Stomach smooth muscle (tissue), 2 donors: ENCODE results near the gene PYGB.

ENCODE experiments used
- H3K27ac ChIP-seq: one replicate; pipeline ENCODE4 v1.7.0; 2013; ENCODE audit warnings: mild to moderate bottlenecking, low read length, inconsistent platforms
- H3K27me3 ChIP-seq, 2 donors: one replicate each; pipeline ENCODE4 v1.7.0; 2013; ENCODE audit warnings: low read length in 2 of 2; ENCODE audit not compliant: insufficient read depth in 2 of 2, control insufficient read depth in 1 of 2
- H3K36me3 ChIP-seq, 2 donors: one replicate each; pipeline ENCODE4 v1.7.0; 2013; ENCODE audit warnings: low read length in 2 of 2; ENCODE audit not compliant: control insufficient read depth in 2 of 2, insufficient read depth in 2 of 2
- H3K4me1 ChIP-seq: one replicate; pipeline ENCODE4 v1.7.0; 2013; ENCODE audit warnings: low read length; ENCODE audit not compliant: control insufficient read depth, insufficient read depth
- H3K4me3 ChIP-seq, 2 donors: one replicate each; pipeline ENCODE4 v1.7.0; 2013; ENCODE audit warnings: low read length in 2 of 2
- H3K9ac ChIP-seq, 2 donors: one replicate each; pipeline ENCODE4 v1.7.0; 2013; ENCODE audit warnings: low read length in 2 of 2, mild to moderate bottlenecking in 1 of 2
- H3K9me3 ChIP-seq, 2 donors: one replicate each; pipeline ENCODE4 v1.7.0; 2013; ENCODE audit warnings: low read length in 2 of 2; ENCODE audit not compliant: control insufficient read depth in 2 of 2
- donor health status: healthy.
- donor health status: Pancreatic carcinoma.

PYGB gene

DNA sequence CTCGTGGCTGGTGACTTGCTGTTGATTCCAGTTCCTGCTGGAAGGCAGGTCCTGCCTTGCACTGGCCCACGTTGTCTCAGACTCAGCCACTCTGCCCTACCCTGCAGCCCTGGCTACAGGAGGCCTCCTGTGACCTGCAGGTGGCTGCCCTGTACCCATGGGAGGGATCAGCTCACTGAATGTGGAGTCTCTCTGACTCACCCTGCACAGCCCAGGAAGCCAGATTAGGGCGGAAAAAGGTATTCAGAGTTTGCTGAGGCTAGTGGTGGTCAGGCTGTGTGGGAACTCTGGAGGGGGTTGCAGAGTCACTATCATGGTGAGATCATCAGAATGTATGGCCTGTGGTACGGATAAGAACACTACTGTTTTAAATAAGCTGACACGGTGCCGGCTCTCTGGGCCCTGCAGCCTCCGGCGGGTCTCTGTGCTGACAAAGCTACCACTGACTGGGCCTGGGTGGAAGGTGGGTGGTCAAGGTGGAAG lies 24.7 kb upstream of the PYGB start:
- H3K9ac ChIP-seq: no peak overlapping the region
- H3K36me3 ChIP-seq: peaks cover 7 to 25% of the 10 kb centered on the region in 2 donors
- H3K27ac ChIP-seq: no peak overlapping the region
- H3K27me3 ChIP-seq: no peaks in the 10 kb centered on the region
- peaks cover 18% of the 10 kb centered on the region for H3K4me1 ChIP-seq
- no peak overlapping the region for H3K4me3 ChIP-seq
- H3K9me3 ChIP-seq: no peaks in the 10 kb centered on the region

DNA sequence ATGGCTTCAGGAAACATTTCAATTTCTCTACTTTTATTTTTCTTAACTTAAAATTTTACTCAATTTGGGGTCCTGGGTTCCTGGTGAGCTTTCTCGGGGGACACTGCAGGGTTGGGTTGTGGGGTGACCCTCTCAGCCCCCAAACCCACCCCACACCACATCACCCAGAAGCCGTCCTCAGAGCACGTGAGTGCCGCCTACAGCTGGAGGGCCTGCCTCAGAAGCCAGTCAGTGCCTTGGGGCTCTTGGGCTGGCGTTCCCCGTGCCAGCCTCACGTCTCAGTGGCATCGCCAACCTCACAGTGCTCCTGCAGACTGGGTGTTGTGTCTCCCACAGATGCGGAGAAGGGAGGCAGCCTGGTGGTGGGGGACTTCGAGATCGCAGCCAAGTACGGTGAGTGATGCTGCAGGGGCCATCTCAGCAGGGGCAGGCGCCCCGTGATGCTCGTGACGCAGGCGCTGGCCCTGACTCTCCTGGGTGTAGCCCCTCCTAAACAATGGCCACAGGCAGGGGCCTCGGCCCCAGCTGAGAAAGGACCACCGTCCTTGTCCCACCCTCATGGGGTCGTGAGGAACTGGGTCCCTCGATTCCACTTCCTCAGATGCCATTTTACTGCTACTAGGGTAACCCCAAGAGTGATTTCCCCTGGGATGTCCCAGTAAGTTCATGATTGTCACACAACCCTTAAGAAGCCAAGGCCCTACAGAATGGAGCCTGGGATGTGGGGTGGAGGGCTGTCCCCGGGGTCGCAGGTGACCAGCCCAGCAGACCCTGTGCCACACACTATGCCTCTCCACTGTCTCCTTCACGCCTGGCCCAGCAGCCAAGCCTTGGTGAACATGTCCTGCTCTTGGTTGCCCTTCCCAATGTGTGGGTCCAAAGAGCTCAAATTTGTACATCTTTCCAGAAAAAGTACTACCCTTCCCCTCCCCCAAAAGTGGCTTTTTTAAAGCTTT lies 23.8 kb upstream of the PYGB start:
- Histone ChIP-seq H3K4me3 (no peak overlapping the region), H3K36me3 (peaks cover 1 to 19% of the 10 kb centered on the region in 2 donors), H3K27ac (no peak overlapping the region), H3K27me3 (no peaks in the 10 kb centered on the region), H3K9me3 (no peaks in the 10 kb centered on the region), H3K4me1 (peaks cover 22% of the 10 kb centered on the region), H3K9ac (no peak overlapping the region)

DNA sequence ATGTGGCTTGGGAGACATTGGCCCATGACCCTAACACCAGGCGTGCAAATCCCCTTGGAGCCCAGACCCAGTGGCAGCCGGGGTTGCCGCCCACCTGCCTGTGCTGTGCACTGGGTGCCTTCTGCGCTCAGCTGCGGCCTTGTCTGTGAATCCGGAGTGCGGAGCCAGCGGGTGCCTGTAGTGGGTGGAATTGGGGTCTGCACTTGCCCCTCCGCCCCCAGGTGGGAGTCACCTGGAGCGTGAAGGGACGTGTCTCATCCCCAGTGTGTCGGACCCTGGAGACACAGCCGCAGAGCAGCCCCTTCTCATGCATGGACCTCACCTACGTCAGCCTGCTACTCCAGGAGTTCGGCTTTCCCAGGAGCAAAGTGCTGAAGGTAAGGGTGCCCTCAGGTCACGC lies 22.9 kb upstream of the PYGB start:
- Histone ChIP-seq H3K27ac (no peak overlapping the region), H3K36me3 (peaks cover 0 to 10% of the 10 kb centered on the region in 2 donors), H3K4me1 (peaks cover 26% of the 10 kb centered on the region), H3K27me3 (no peaks in the 10 kb centered on the region), H3K9me3 (no peaks in the 10 kb centered on the region), H3K9ac (no peak overlapping the region), H3K4me3 (no peak overlapping the region)

DNA sequence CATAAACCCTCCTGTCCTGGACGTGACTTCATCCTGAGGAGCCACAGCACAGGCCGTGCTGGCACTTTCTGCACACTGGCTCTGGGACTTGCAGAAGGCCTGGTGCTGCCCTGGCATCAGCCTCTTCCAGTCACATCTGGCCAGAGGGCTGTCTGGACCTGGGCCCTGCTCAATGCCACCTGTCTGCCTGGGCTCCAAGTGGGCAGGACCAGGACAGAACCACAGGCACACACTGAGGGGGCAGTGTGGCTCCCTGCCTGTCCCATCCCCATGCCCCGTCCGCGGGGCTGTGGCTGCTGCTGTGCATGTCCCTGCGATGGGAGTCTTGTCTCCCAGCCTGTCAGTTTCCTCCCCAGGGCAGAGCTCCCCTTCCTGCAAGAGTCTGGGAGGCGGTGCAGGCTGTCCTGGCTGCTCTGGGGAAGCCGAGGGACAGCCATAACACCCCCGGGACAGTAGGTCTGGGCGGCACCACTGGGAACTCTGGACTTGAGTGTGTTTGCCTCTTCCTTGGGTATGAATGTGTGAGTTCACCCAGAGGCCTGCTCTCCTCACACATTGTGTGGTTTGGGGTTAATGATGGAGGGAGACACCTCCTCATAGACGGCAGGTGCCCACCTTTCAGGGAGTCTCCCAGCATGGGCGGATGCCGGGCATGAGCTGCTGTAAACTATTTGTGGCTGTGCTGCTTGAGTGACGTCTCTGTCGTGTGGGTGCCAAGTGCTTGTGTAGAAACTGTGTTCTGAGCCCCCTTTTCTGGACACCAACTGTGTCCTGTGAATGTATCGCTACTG lies 22.0 kb upstream of the PYGB start:
- peak overlapping the region; percentile 71 for H3K27ac ChIP-seq

DNA sequence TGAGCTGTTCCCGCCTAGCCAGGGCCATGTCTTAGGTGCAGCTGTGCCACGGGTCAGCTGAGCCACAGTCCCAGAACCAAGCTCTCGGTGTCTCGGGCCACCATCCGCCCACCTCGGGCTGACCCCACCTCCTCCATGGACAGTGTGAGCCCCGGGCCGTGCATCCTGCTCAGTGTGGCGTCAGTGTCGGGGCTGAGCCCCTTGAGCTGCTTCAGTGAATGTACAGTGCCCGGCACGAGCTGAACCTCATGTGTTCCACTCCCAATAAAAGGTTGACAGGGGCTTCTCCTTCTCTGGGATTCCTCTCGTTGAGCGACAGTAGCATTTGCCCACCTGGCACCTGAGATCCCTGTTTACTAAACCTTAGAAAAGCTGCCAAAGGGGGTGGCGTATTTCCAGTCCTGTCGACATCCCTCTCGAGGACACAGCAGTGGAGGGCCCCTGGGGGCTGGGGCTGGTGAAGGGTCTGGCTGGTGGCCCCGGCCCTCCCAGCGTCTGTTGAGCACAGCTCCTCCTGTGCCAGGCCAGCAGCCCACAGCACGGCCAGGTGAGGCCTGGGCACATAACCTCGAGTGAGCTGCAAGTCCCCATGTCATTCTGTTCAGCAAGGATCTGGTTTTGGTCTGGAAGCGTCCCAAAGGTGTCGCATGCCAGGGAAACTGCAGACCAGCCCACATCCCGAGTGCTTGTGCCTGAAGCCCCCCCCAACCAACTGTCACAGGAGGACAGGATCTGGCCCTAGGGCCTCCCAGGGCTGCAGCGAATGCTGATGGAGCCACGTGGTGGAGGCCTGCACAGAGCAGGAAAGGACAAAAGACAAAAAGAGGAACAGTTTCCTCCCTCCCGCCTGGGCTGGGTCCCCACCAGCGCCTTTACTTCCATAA lies 21.2 kb upstream of the PYGB start:
- Histone ChIP-seq H3K27ac (peak overlapping the region; percentile 71), H3K9ac (no peak overlapping the region), H3K4me1 (peaks cover 32% of the 10 kb centered on the region), H3K36me3 (peaks cover 0 to 2% of the 10 kb centered on the region in 2 donors), H3K9me3 (no peaks in the 10 kb centered on the region), H3K27me3 (no peaks in the 10 kb centered on the region), H3K4me3 (peak overlapping the region in 1 of 2 donors; percentile 22)

More for the DNA sequence above, 22.0 kb upstream of the PYGB start:
- peaks cover 32% of the 10 kb centered on the region for H3K4me1 ChIP-seq
- peaks cover 0 to 8% of the 10 kb centered on the region in 2 donors for H3K36me3 ChIP-seq
- no peak overlapping the region for H3K4me3 ChIP-seq
- no peaks in the 10 kb centered on the region for H3K27me3 ChIP-seq
- no peak overlapping the region for H3K9ac ChIP-seq
- H3K9me3 ChIP-seq: no peaks in the 10 kb centered on the region

DNA sequence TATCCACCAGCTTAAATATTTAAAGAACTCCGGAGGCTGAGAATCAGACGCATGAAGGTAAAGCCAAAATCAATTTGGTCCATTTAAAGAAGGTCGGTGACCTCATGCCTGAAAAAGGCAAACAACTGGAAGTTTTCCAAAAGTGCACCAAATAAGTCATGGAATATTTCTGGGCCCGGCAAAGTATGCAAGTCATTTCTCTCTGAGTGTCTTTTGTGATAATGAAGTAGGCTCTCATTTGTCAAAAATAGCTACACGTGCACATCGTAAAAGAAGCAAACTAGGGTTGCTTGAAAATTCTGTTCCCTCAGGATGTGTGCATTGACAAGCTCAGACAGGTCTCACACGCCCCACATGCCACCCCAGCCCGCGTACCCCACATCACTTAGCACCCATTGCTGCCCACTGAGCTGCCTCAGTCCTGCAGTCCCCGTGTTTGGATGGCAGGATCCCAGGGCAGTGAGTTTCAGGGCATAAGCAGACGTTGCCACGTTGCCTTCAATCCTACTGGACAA lies 20.5 kb upstream of the PYGB start:
- H3K36me3 ChIP-seq: peaks cover 0 to 2% of the 10 kb centered on the region in 2 donors
- H3K27ac ChIP-seq: peak overlapping the region; percentile 71
- no peaks in the 10 kb centered on the region for H3K27me3 ChIP-seq
- peak overlapping the region in 1 of 2 donors; percentile 22 for H3K4me3 ChIP-seq
- peaks cover 32% of the 10 kb centered on the region for H3K4me1 ChIP-seq
- peak overlapping the region; percentile 21 to 36 for H3K9ac ChIP-seq
- H3K9me3 ChIP-seq: no peaks in the 10 kb centered on the region

DNA sequence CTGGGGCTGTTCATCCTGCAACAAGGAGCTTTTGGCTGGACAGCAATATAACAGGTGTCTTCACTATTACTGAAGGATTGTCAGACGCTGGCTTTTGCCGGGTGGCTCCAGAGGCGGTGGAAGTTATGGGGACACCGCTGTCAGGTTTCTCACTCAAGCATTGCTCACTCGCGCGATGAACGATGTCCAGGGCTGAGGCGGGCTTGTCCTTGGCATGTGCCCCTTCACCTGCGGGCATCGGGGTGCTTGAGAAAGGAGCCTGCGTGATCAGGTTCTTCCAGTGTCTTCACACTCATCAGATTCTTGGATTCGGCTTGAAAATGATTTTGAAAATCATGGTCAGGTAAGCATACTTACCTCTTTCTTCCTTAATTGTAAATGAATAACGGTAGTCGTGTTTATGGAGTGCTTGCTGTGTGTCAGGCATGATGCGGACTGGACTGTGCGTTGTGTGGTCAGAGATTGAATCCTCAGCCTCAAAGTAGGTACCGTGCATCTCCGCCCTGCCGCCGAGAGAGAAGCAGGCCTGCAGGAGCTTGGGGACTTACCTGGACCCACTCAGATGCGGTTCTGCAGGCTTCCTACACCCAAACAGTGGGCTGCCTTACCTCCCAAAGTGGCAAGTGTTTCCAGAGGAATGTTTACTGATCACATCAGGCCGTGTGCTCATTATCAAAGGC lies 18.3 kb upstream of the PYGB start:
- no peak overlapping the region for H3K4me3 ChIP-seq
- peak overlapping the region in 1 of 2 donors; percentile 29 for H3K9ac ChIP-seq
- no peaks in the 10 kb centered on the region for H3K27me3 ChIP-seq
- peak overlapping the region; percentile 75 for H3K27ac ChIP-seq
- no peaks in the 10 kb centered on the region for H3K9me3 ChIP-seq
- H3K36me3 ChIP-seq: peaks cover 0 to 2% of the 10 kb centered on the region in 2 donors
- H3K4me1 ChIP-seq: peaks cover 34% of the 10 kb centered on the region

DNA sequence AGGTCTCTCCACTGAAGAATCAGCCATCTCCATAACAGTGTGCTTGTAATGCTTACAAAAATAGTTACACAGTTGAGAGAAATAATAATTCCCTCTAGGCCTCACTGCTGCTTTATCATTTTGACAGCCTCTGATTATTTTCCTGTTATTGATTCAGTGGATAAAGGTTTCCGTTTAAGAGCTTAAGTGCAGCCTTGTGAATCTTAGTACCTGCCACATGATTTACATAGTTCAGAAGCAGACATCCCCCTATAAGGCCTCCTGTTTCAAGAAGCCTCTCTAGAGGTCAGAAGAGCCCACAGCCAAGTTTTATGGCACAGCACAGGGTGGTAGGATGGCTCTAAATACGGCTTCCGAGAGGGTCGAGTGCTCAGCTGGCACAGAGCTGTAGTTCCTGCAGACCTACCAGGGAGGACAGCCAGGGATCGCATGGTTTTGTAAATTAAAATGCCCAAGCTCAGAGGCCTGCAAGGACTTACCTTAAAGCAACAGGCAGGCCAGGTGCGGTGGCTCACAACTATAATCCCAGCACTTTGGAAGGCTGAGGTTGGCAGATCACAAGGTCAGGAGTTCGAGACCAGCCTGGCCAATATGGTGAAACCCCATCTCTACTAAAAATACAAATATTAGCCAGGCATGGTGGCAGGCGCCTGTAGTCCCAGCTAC lies 17.6 kb upstream of the PYGB start:
- Histone ChIP-seq H3K9me3 (no peaks in the 10 kb centered on the region), H3K27ac (peak overlapping the region; percentile 75), H3K9ac (peak overlapping the region in 1 of 2 donors; percentile 55), H3K4me1 (peaks cover 34% of the 10 kb centered on the region), H3K36me3 (peaks cover 0 to 2% of the 10 kb centered on the region in 2 donors), H3K4me3 (no peak overlapping the region), H3K27me3 (no peaks in the 10 kb centered on the region)

DNA sequence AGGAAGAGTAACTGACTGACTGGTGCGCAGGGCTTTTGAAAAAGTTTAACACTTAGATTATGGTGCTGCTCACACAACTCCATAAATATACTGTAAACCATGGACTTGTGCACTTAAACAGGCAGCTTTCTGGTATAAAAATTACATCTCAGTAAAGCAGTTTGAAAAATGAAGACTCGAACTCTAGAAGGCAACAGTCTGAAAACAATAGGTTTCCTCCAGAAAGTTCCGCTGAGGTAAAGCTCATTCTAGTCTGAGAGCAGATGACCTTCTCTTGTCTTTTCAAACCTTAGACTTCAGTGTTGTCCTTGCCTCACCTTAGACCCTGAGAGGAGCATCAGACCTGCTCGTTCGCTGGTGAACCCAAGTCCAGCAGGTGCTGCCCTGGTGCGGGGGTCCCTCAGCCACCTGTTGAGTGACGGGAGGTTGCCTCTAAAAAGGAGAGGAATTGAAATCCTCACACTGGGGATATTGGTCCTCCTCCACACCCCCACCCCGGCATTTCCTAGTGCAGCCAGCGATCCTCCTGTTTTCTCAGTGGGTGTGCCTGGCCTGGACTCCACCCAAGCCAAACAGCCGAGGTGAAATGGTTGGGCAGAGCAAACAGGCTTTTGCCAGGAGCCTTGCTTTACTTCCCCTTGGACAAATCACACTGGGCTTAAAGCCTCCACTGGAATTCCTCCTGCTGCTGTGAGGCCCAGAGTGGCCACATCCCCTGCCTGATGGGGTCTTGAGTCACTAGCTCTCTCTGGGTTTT lies 14.7 kb upstream of the PYGB start:
- no peak overlapping the region for H3K27ac ChIP-seq
- no peaks in the 10 kb centered on the region for H3K9me3 ChIP-seq
- H3K4me1 ChIP-seq: peaks cover 29% of the 10 kb centered on the region
- H3K36me3 ChIP-seq: no peaks in the 10 kb centered on the region
- no peaks in the 10 kb centered on the region for H3K27me3 ChIP-seq
- no peak overlapping the region for H3K9ac ChIP-seq
- H3K4me3 ChIP-seq: no peak overlapping the region
